H1 (cell line): Measurements from ENCODE around the gene TLL1. TPM values are rescaled to one million over a fixed set of nuclear protein-coding genes. Genes with fewer than 3 reads are reported as not detected.

ENCODE experiments used
- BCL11A ChIP-seq, 2 experiments: IDR thresholded peaks; one replicate each; pipeline ENCODE4 v1.6.1; 2011; ENCODE audit warnings: low read depth in 2 of 2, low read length in 2 of 2, mild to moderate bottlenecking in 2 of 2
- POLR2A ChIP-seq, 2 experiments: IDR thresholded peaks; 1 replicate in 1 of 2; 2 replicates in 1 of 2; pipeline ENCODE4 v1.6.1; 2011; ENCODE audit warnings: low read depth in 2 of 2, low read length in 2 of 2, mild to moderate bottlenecking in 2 of 2; ENCODE audit errors: control extremely low read depth in 1 of 2
- polyA plus RNA-seq, 7 experiments: library from polyadenylated mRNA; depleted of rRNA in 3 of 7; stranded (reverse) in 5 of 7; unstranded in 2 of 7; fragments of >200 nt in 5 of 7; fragments of 200-250 nt in 2 of 7; gene quantifications; 1 replicate in 5 of 7; 2 replicates in 1 of 7; 4 replicates in 1 of 7; pipeline versions ENCODE4 v1.2.1 to v1.2.3, GENCODE V29; 2011 to 2013; ENCODE audit warnings: missing spikeins in 2 of 7, mixed read lengths in 2 of 7
- total RNA-seq: library from RNA; stranded (reverse); fragmentation: NEBNext Ultra II Directional; extraction: Animal tissue kit (Norgen Biotek cat#: 25700); gene quantifications from 2 replicates; pipeline ENCODE4 v1.2.1, GENCODE V29; 2021

TLL1 gene
- total and polyA plus RNA-seq, 2 of the 8 experiments (the other 6 are each of a cell fraction or from before 2014, with no cell fraction given) = 0.18 to 1.1 TPM

- TF ChIP-seq POLR2A (IDR thresholded peaks at IDR 0.05; ENCODE audit: control extremely low read depth in 1 of 2, low read depth in 2 of 2, low read length in 2 of 2) (no peak), BCL11A (IDR thresholded peaks at IDR 0.05; ENCODE audit: low read depth in 2 of 2, low read length in 2 of 2) (no peak)
Observed at GRCh38 chr4:165909947-165910346, 36.9 kb downstream of the TLL1 start (continued).
